ENCODE results near the gene SPACDR. TPM values are rescaled to one million over a fixed set of nuclear protein-coding genes. Genes with fewer than 3 reads are reported as not detected.

SPACDR gene
- polyA plus RNA-seq, 1 donor (not counting 4 experiments of a cell fraction or from before 2014, with no cell fraction given), result 0.37 TPM

DNA sequence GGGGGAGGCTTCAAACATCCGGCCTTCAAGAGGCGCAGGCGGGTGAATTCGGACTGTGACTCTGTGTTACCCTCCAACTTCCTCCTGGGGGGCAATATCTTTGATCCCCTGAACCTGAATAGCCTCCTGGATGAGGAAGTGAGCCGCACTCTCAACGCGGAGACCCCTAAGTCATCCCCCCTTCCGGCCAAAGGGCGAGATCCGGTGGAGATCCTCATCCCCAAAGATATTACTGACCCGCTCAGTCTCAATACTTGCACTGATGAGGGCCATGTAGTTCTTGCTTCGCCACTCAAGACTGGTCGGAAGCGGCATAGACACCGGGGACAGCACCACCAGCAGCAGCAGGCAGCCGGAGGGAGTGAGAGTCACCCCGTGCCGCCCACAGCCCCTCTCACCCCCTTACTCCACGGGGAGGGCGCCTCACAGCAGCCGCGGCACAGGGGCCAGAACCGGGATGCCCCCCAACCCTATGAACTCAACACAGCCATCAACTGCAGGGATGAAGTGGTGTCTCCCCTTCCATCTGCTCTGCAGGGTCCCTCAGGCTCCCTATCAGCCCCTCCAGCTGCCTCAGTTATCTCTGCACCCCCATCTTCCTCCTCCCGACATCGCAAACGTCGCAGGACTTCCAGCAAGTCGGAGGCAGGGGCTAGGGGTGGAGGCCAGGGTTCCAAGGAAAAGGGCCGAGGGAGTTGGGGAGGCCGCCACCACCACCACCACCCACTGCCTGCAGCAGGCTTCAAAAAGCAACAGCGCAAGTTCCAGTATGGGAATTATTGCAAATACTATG lies 33.4 kb downstream of the SPACDR start:
- TF ChIP-seq EZH2 (IDR thresholded peaks at IDR 0.05; ENCODE audit: low read length), result no peak
- TF ChIP-seq, protein P1, sequence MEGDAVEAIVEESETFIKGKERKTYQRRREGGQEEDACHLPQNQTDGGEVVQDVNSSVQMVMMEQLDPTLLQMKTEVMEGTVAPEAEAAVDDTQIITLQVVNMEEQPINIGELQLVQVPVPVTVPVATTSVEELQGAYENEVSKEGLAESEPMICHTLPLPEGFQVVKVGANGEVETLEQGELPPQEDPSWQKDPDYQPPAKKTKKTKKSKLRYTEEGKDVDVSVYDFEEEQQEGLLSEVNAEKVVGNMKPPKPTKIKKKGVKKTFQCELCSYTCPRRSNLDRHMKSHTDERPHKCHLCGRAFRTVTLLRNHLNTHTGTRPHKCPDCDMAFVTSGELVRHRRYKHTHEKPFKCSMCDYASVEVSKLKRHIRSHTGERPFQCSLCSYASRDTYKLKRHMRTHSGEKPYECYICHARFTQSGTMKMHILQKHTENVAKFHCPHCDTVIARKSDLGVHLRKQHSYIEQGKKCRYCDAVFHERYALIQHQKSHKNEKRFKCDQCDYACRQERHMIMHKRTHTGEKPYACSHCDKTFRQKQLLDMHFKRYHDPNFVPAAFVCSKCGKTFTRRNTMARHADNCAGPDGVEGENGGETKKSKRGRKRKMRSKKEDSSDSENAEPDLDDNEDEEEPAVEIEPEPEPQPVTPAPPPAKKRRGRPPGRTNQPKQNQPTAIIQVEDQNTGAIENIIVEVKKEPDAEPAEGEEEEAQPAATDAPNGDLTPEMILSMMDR (optimal IDR thresholded peaks at IDR 0.05 in 1 of 3, IDR thresholded peaks at IDR 0.05 in 1 of 3, conservative IDR thresholded peaks at IDR 0.05 in 1 of 3; ENCODE audit: extremely low read depth in 1 of 3, insufficient read depth in 2 of 3, low read length in 3 of 3), result no peak
- no peak overlapping the region for H2AFZ ChIP-seq (ENCODE audit: control insufficient read depth, low read length)

DNA sequence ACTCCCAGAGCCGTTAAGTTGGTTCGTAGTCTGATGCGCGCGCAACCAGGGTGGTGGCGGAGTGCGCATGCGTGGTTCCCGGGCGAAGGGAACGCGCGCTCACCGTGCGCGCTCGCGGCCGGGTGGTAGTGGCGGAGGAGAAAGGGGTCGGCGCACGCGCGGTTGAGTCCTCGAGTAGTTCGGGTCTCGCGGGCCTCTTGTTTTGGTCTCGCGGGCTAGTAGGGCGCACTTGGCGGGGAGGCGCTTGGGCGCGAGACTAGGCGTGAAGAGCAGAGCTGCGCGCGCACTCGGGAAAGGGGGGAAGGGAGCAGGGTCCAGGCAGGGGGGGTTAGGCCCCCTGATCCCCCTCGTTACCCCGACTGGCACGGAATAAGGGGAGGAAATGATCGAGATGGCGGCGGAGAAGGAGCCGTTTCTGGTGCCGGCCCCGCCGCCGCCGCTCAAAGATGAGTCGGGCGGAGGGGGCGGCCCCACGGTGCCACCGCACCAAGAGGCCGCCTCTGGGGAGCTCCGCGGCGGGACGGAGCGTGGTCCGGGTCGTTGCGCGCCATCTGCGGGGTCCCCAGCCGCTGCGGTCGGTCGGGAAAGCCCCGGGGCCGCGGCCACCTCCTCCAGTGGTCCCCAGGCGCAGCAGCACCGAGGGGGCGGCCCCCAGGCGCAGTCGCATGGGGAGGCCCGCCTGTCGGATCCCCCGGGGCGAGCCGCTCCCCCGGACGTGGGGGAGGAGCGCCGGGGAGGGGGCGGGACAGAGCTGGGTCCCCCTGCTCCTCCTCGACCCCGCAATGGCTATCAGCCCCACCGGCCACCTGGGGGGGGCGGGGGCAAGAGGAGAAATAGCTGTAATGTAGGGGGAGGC lies 34.2 kb downstream of the SPACDR start, which contains the start of gene MEPCE:
MEPCE (plus strand) TSS at position 195 of the 856 bp plus-strand sequence; CDS start at position 383, 188 bp downstream.
- H3K27ac ChIP-seq (ENCODE audit: control insufficient read depth, insufficient read depth, low read length), result peak within 1 kb of the TSS; percentile 96
- peak; percentile 69 for DNase-seq (ENCODE audit: low read depth, low spot score)
- peaks cover 4% of the 10 kb centered on the region for H4K20me1 ChIP-seq (ENCODE audit: control insufficient read depth, extremely low read depth, insufficient read depth, low read length)
- peak within 1 kb of the TSS; percentile 72 to 91 (median 86) for H3K4me3 ChIP-seq (ENCODE audit: control insufficient read depth in 2 of 3, extremely low read depth in 1 of 3, insufficient read depth in 2 of 3, low read depth in 1 of 3, low read length in 3 of 3)
- dilution Hi-C loops (cut with MboI; ENCODE audit: extremely low pct_ligation_motif_present, low sequenced_read_pairs), result no loop called here
- peak within 1 kb of the TSS; percentile 99 for H3K9ac ChIP-seq (ENCODE audit: control insufficient read depth, extremely low read depth, insufficient read depth, low read length)
- H2AFZ ChIP-seq (ENCODE audit: control insufficient read depth, low read length), result peak within 1 kb of the TSS; percentile 72
- H3K79me2 ChIP-seq (ENCODE audit: control insufficient read depth, insufficient read depth, low read length), result peaks cover 42% of the 10 kb centered on the region
- TF ChIP-seq EZH2 (IDR thresholded peaks at IDR 0.05; ENCODE audit: low read length), result no peak
- TF ChIP-seq, protein P1 (optimal IDR thresholded peaks at IDR 0.05 in 1 of 3, IDR thresholded peaks at IDR 0.05 in 1 of 3, conservative IDR thresholded peaks at IDR 0.05 in 1 of 3; ENCODE audit: extremely low read depth in 1 of 3, insufficient read depth in 2 of 3, low read length in 3 of 3), result no peak
- FAIRE-seq, result no peak
- H3K9me1 ChIP-seq (ENCODE audit: control insufficient read depth, extremely low read depth, insufficient read depth, low read length), result peaks cover 3% of the 10 kb centered on the region
- peaks cover 25% of the 10 kb centered on the region for H3K4me1 ChIP-seq (ENCODE audit: control insufficient read depth, extremely low read depth, insufficient read depth, low read length)
- H3K9me3 ChIP-seq (ENCODE audit: control insufficient read depth, low read depth, low read length), result no peaks in the 10 kb centered on the region
- peaks cover 9 to 34% of the 10 kb centered on the region in 2 experiments for H3K36me3 ChIP-seq (ENCODE audit: control insufficient read depth in 2 of 2, extremely low read depth in 1 of 2, insufficient read depth in 2 of 2, low read length in 2 of 2)
- peak within 1 kb of the TSS; percentile 96 for H3K4me2 ChIP-seq (ENCODE audit: control insufficient read depth, extremely low read depth, insufficient read depth, low read depth, low read length)
- no peaks in the 10 kb centered on the region for H3K27me3 ChIP-seq (ENCODE audit: control insufficient read depth, extremely low read depth, insufficient read depth, low read length)

More for the DNA sequence above, 33.4 kb downstream of the SPACDR start:
- Histone ChIP-seq H3K9ac (ENCODE audit: control insufficient read depth, extremely low read depth, insufficient read depth, low read length) (peak overlapping the region; percentile 99), H3K9me3 (ENCODE audit: control insufficient read depth, low read depth, low read length) (no peaks in the 10 kb centered on the region), H3K79me2 (ENCODE audit: control insufficient read depth, insufficient read depth, low read length) (peaks cover 50% of the 10 kb centered on the region), H3K4me3 (ENCODE audit: control insufficient read depth in 2 of 3, extremely low read depth in 1 of 3, insufficient read depth in 2 of 3, low read depth in 1 of 3, low read length in 3 of 3) (peak overlapping the region; percentile 72 to 82 (median 74)), H3K4me2 (ENCODE audit: control insufficient read depth, extremely low read depth, insufficient read depth, low read depth, low read length) (peak overlapping the region; percentile 96), H4K20me1 (ENCODE audit: control insufficient read depth, extremely low read depth, insufficient read depth, low read length) (peaks cover 4% of the 10 kb centered on the region), H3K9me1 (ENCODE audit: control insufficient read depth, extremely low read depth, insufficient read depth, low read length) (peaks cover 3% of the 10 kb centered on the region), H3K36me3 (ENCODE audit: control insufficient read depth in 2 of 2, extremely low read depth in 1 of 2, insufficient read depth in 2 of 2, low read length in 2 of 2) (peaks cover 9 to 40% of the 10 kb centered on the region in 2 experiments), H3K27me3 (ENCODE audit: control insufficient read depth, extremely low read depth, insufficient read depth, low read length) (no peaks in the 10 kb centered on the region), H3K4me1 (ENCODE audit: control insufficient read depth, extremely low read depth, insufficient read depth, low read length) (peaks cover 30% of the 10 kb centered on the region), H3K27ac (ENCODE audit: control insufficient read depth, insufficient read depth, low read length) (peak overlapping the region; percentile 96)
- DNase-seq (ENCODE audit: low read depth, low spot score) (no peak), FAIRE-seq (no peak)
- dilution Hi-C loops (cut with MboI; ENCODE audit: extremely low pct_ligation_motif_present, low sequenced_read_pairs), result no loop called here

Data from keratinocyte (primary cell).